Measurements from ENCODE around the gene PCSK5. TPM values are rescaled to one million over a fixed set of nuclear protein-coding genes. Genes with fewer than 3 reads are reported as not detected.

The PCSK5 gene
- total RNA-seq, 1 experiment from 2014 or later, result 6.9 TPM

DNA sequence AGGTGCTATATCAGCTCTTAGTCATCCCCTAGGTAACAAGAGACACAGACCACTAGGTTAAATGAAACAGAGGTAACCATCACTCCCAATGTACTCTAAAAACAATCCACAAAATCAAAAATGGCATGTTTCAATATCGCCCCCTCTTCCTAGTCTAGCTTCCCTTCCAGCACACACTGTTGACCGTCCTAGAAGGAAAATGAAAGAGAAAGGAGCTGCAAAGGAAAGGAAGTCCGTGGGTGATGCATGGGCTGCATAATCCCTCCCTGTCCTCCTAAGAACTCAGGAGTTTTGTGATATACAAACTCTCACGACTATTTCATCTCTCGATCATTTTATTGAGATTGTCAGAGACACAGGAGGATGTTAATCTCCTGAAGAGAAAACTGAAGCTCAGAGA lies 402.2 kb downstream of the PCSK5 start:
- H3K27me3 ChIP-seq (ENCODE audit: insufficient read depth, low read length), result no peaks in the 10 kb centered on the region
- no peaks in the 10 kb centered on the region for H3K9me2 ChIP-seq (ENCODE audit: insufficient read depth)
- intact Hi-C loops (cut with micrococcal nuclease), result loop anchor here (10.0 kb wide), 2 partner anchors 308 to 698 kb away; no protein-coding TSS in a partner anchor
- CTCF ChIA-PET, result no interaction called here
- H3K4me1 ChIP-seq (ENCODE audit: control insufficient read depth in 1 of 2, insufficient read depth in 2 of 2, low read length in 2 of 2), result no peaks in the 10 kb centered on the region
- H3K9me3 ChIP-seq (ENCODE audit: control insufficient read depth in 1 of 2, insufficient read depth in 1 of 2, low read depth in 1 of 2, low read length in 2 of 2), result no peaks in the 10 kb centered on the region
- no peak overlapping the region for H3K27ac ChIP-seq (ENCODE audit: low read depth, low read length)
- no peak overlapping the region for H3K9ac ChIP-seq (ENCODE audit: low read length)
- BruUV-seq (replicated peaks), result no TSS peak
- H3K79me2 ChIP-seq (ENCODE audit: insufficient read depth, low read length), result no peaks in the 10 kb centered on the region
- ATAC-seq, result no peak
- no peak overlapping the region for H3K4me2 ChIP-seq (ENCODE audit: low read length)
- TF ChIP-seq TCF7L2 (IDR thresholded peaks at IDR 0.05; ENCODE audit: borderline replicate concordance, extremely low read depth, insufficient read depth, insufficient read length), result no peak
- no peak for TF ChIP-seq EGR1 (IDR thresholded peaks at IDR 0.05; ENCODE audit: low read depth)
- no peak for TF ChIP-seq POLR2A (IDR thresholded peaks at IDR 0.05; ENCODE audit: borderline replicate concordance, extremely low read depth, insufficient read depth, insufficient read length)
- TF ChIP-seq ELF1 (IDR thresholded peaks at IDR 0.05; ENCODE audit: borderline replicate concordance, low read depth), result no peak
- no peak for TF ChIP-seq CEBPB (IDR thresholded peaks at IDR 0.05; ENCODE audit: low read depth)
- TF ChIP-seq SP1 (IDR thresholded peaks at IDR 0.05; ENCODE audit: low read depth), result no peak
- TF ChIP-seq YY1 (IDR thresholded peaks at IDR 0.05; ENCODE audit: extremely low read depth, insufficient replicate concordance, low read depth, low read length), result no peak
- TF ChIP-seq RAD21 (IDR thresholded peaks at IDR 0.05; ENCODE audit: low read depth), result no peak
- no peak for TF ChIP-seq SIN3A (IDR thresholded peaks at IDR 0.05; ENCODE audit: low read depth)
- TF ChIP-seq, protein P1, sequence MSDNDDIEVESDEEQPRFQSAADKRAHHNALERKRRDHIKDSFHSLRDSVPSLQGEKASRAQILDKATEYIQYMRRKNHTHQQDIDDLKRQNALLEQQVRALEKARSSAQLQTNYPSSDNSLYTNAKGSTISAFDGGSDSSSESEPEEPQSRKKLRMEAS (IDR thresholded peaks at IDR 0.05), result no peak
- TF ChIP-seq POLR2AphosphoS5 (IDR thresholded peaks at IDR 0.05; ENCODE audit: low read depth, low read length), result no peak
- RAD21 ChIA-PET (ENCODE audit: low non-redundant PET in 1 of 2, low total read pairs in 2 of 2, uncharacterized antibody in 2 of 2, unreplicated experiment in 2 of 2), result no interaction called here
- H2AFZ ChIP-seq (ENCODE audit: low read depth, low read length, poor library complexity, severe bottlenecking), result no peak overlapping the region
- no peak for DNase-seq (ENCODE audit: low read depth, low spot score)
- POLR2A ChIA-PET, result no interaction called here
- H3K36me3 ChIP-seq (ENCODE audit: control insufficient read depth in 1 of 2, insufficient read depth in 2 of 2, low read length in 2 of 2), result no peaks in the 10 kb centered on the region
- H3K4me3 ChIP-seq (replicated peaks in 1 of 2; ENCODE audit: low read depth in 1 of 2, low read length in 2 of 2), result no peak overlapping the region
- no peaks in the 10 kb centered on the region for H4K20me1 ChIP-seq (ENCODE audit: insufficient read depth)

DNA sequence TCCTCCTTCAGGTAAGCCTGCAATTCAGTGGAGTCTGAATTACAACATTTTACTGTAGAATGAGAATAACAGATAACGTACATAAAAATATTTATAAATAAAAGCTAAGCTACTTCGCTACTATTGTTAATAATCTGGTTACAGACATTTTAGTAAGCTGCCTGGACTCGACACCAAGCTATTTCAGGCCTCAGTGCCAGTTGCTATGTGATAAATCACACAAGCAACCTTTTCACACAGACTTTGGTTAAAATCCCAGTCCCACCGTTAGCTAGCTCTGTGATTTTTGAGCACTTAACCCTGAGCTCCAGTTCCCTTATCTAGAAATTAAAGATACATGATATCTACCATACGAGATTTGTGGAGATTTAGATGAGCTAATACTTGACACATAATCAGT lies 403.8 kb downstream of the PCSK5 start:
- ATAC-seq (no peak), DNase-seq (ENCODE audit: low read depth, low spot score) (no peak)
- ChIA-PET RAD21 (ENCODE audit: low non-redundant PET in 1 of 2, low total read pairs in 2 of 2, uncharacterized antibody in 2 of 2, unreplicated experiment in 2 of 2) (no interaction called here), CTCF (no interaction called here), POLR2A (no interaction called here)
- Histone ChIP-seq H3K4me2 (ENCODE audit: low read length) (no peak overlapping the region), H3K4me1 (ENCODE audit: control insufficient read depth in 1 of 2, insufficient read depth in 2 of 2, low read length in 2 of 2) (no peaks in the 10 kb centered on the region), H4K20me1 (ENCODE audit: insufficient read depth) (no peaks in the 10 kb centered on the region), H3K27me3 (ENCODE audit: insufficient read depth, low read length) (0 out of 2 replicates have a peak, but pooled peaks cover 3% of the 10 kb centered on the region), H3K9me2 (ENCODE audit: insufficient read depth) (no peaks in the 10 kb centered on the region), H3K9me3 (ENCODE audit: control insufficient read depth in 1 of 2, insufficient read depth in 1 of 2, low read depth in 1 of 2, low read length in 2 of 2) (no peaks in the 10 kb centered on the region), H3K27ac (ENCODE audit: low read depth, low read length) (no peak overlapping the region), H3K9ac (ENCODE audit: low read length) (no peak overlapping the region), H2AFZ (ENCODE audit: low read depth, low read length, poor library complexity, severe bottlenecking) (no peak overlapping the region), H3K79me2 (ENCODE audit: insufficient read depth, low read length) (no peaks in the 10 kb centered on the region), H3K36me3 (ENCODE audit: control insufficient read depth in 1 of 2, insufficient read depth in 2 of 2, low read length in 2 of 2) (no peaks in the 10 kb centered on the region), H3K4me3 (replicated peaks in 1 of 2; ENCODE audit: low read depth in 1 of 2, low read length in 2 of 2) (no peak overlapping the region)
- BruUV-seq (replicated peaks), result no TSS peak
- intact Hi-C loops (cut with micrococcal nuclease), result loop anchor here (10.0 kb wide), 2 partner anchors 310 to 700 kb away; no protein-coding TSS in a partner anchor
- TF ChIP-seq EZH2phosphoT487 (IDR thresholded peaks at IDR 0.05; ENCODE audit: borderline replicate concordance) (no peak), SRF (IDR thresholded peaks at IDR 0.05; ENCODE audit: low read depth) (no peak), ZNF274 (IDR thresholded peaks at IDR 0.05; ENCODE audit: low read depth, low read length) (no peak), RAD21 (IDR thresholded peaks at IDR 0.05; ENCODE audit: low read depth) (no peak), SP1 (IDR thresholded peaks at IDR 0.05; ENCODE audit: low read depth) (no peak), POLR2A (IDR thresholded peaks at IDR 0.05; ENCODE audit: borderline replicate concordance, extremely low read depth, insufficient read depth, insufficient read length) (no peak), EGR1 (IDR thresholded peaks at IDR 0.05; ENCODE audit: low read depth) (no peak), JUND (IDR thresholded peaks at IDR 0.05) (no peak), ELF1 (IDR thresholded peaks at IDR 0.05; ENCODE audit: borderline replicate concordance, low read depth) (no peak), SIN3A (IDR thresholded peaks at IDR 0.05; ENCODE audit: low read depth) (no peak), YY1 (IDR thresholded peaks at IDR 0.05; ENCODE audit: extremely low read depth, insufficient replicate concordance, low read depth, low read length) (no peak), FOSL1 (IDR thresholded peaks at IDR 0.05; ENCODE audit: low read depth) (no peak)
- TF ChIP-seq, protein P2, sequence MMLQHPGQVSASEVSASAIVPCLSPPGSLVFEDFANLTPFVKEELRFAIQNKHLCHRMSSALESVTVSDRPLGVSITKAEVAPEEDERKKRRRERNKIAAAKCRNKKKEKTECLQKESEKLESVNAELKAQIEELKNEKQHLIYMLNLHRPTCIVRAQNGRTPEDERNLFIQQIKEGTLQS (IDR thresholded peaks at IDR 0.05), result no peak
- TF ChIP-seq, protein P1 (IDR thresholded peaks at IDR 0.05), result no peak
- TF ChIP-seq, protein P3, sequence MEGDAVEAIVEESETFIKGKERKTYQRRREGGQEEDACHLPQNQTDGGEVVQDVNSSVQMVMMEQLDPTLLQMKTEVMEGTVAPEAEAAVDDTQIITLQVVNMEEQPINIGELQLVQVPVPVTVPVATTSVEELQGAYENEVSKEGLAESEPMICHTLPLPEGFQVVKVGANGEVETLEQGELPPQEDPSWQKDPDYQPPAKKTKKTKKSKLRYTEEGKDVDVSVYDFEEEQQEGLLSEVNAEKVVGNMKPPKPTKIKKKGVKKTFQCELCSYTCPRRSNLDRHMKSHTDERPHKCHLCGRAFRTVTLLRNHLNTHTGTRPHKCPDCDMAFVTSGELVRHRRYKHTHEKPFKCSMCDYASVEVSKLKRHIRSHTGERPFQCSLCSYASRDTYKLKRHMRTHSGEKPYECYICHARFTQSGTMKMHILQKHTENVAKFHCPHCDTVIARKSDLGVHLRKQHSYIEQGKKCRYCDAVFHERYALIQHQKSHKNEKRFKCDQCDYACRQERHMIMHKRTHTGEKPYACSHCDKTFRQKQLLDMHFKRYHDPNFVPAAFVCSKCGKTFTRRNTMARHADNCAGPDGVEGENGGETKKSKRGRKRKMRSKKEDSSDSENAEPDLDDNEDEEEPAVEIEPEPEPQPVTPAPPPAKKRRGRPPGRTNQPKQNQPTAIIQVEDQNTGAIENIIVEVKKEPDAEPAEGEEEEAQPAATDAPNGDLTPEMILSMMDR (IDR thresholded peaks at IDR 0.05 in 2 of 3, conservative IDR thresholded peaks at IDR 0.05 in 1 of 3; ENCODE audit: borderline replicate concordance in 1 of 3, insufficient read depth in 1 of 3, low read depth in 2 of 3, low read length in 2 of 3), result no peak
